Bronchial smooth muscle cell (primary cell): ENCODE data around the gene ITIH6. TPM values are rescaled to one million over a fixed set of nuclear protein-coding genes. Genes with fewer than 3 reads are reported as not detected.

Experiments
- total RNA-seq: library from RNA; depleted of rRNA; stranded (reverse); fragments of >200 nt; gene quantifications from 2 replicates; pipeline ENCODE4 v1.2.1, GENCODE V29; 2014

The ITIH6 gene
- total RNA-seq = not detected in 2 replicates

GRCh38 chrX:54798137-54798536 is at the start of gene ITIH6:
TSS of gene ITIH6 (minus strand) at chrX:54798255. CDS start at chrX:54798210, 45 bp downstream.

GRCh38 chrX:54807524-54808108 is 9.6 kb upstream of the ITIH6 start, which contains the start of gene MAGED2:
TSS of gene MAGED2 (plus strand) at chrX:54807745. CDS start at chrX:54809332, 1,587 bp downstream.

Other genes with a start within 250 kb of the ITIH6 start
- 154 and 247 TPM in 2 replicates for gene MAGED2, start 9.5 kb upstream of the ITIH6 start, total RNA-seq
- gene TRO, start 122.6 kb upstream of the ITIH6 start, total RNA-seq = 17.3 and 20.6 TPM in 2 replicates
- 0.16 TPM in 1 of 2 replicates, not detected in the other for gene PFKFB1, start 195.9 kb upstream of the ITIH6 start, total RNA-seq
- 3.4 and 3.8 TPM in 2 replicates for gene APEX2, start 202.1 kb upstream of the ITIH6 start, total RNA-seq
- not detected in 2 replicates for gene ALAS2, start 232.7 kb upstream of the ITIH6 start, total RNA-seq